HL-60 (cell line): ENCODE data around the gene FGGY.

Source experiments
- DNase-seq, 2 experiments: peaks; one replicate each; pipeline ENCODE4 v3.0.0-alpha.2; 2010 to 2020; ENCODE audit warnings: low read depth in 1 of 2, low spot score in 1 of 2
- H3K27ac ChIP-seq: fragments of 250-450 bp; sonication (Bioruptor Pico); replicated peaks from 2 replicates; pipeline ENCODE4 v1.5.1; 2020; ENCODE audit warnings: mild to moderate bottlenecking, moderate library complexity
- H3K27me3 ChIP-seq: fragments of 250-450 bp; sonication (Bioruptor Pico); 2 replicates; pipeline ENCODE4 v1.5.1; 2021; ENCODE audit warnings: mild to moderate bottlenecking, moderate library complexity; ENCODE audit not compliant: insufficient read depth, poor library complexity, severe bottlenecking
- H3K4me3 ChIP-seq: replicated peaks from 2 replicates; pipeline ENCODE4 v1.5.1; 2011; ENCODE audit warnings: mild to moderate bottlenecking, control low read depth, low read length; ENCODE audit not compliant: insufficient read depth
- CTCF ChIP-seq: IDR thresholded peaks from one replicate; pipeline ENCODE4 v1.5.1; 2011; ENCODE audit warnings: low read length, control low read depth, inconsistent platforms; ENCODE audit not compliant: insufficient read depth
- GABPA ChIP-seq: IDR thresholded peaks from 2 replicates; pipeline ENCODE4 v1.6.1; 2012; ENCODE audit warnings: low read depth
- POLR2AphosphoS5 ChIP-seq: IDR thresholded peaks from 2 replicates; pipeline ENCODE4 v1.6.1; 2012; ENCODE audit warnings: low read depth
- REST ChIP-seq: IDR thresholded peaks from 2 replicates; pipeline ENCODE4 v1.6.1; 2012; ENCODE audit warnings: low read depth; ENCODE audit not compliant: insufficient replicate concordance
- SPI1 ChIP-seq: IDR thresholded peaks from 2 replicates; pipeline ENCODE4 v1.6.1; 2012; ENCODE audit warnings: low read depth, mild to moderate bottlenecking, borderline replicate concordance

The FGGY gene

GRCh38 chr1:59443310-59443709 lies 146.4 kb downstream of the FGGY start:
- Histone ChIP-seq H3K27me3 (no peaks in the 10 kb centered on the region), H3K4me3 (no peak overlapping the region), H3K27ac (no peak overlapping the region)
- TF ChIP-seq REST (no peak), CTCF (no peak), GABPA (no peak), SPI1 (no peak), POLR2AphosphoS5 (no peak)
- no peak for DNase-seq

- TF ChIP-seq POLR2AphosphoS5 (no peak), SPI1 (no peak), REST (no peak)
- Histone ChIP-seq H3K4me3 (no peak overlapping the region), H3K27me3 (no peaks in the 10 kb centered on the region), H3K27ac (no peak overlapping the region)
- no peak for DNase-seq
Observed at GRCh38 chr1:59444520-59444919, 147.6 kb downstream of the FGGY start.

- Histone ChIP-seq H3K4me3 (no peak overlapping the region), H3K27me3 (no peaks in the 10 kb centered on the region), H3K27ac (no peak overlapping the region)
- TF ChIP-seq GABPA (no peak), REST (no peak), CTCF (no peak), POLR2AphosphoS5 (no peak), SPI1 (no peak)
- DNase-seq = peak in 1 of 2 experiments; percentile 41
Observed at GRCh38 chr1:59445040-59445439, 148.1 kb downstream of the FGGY start.

GRCh38 chr1:59446257-59446901 lies 149.5 kb downstream of the FGGY start:
- no peak for DNase-seq
- Histone ChIP-seq H3K27me3 (no peaks in the 10 kb centered on the region), H3K4me3 (no peak overlapping the region), H3K27ac (no peak overlapping the region)
- no peak for TF ChIP-seq CTCF
- TF ChIP-seq GABPA = no peak
- TF ChIP-seq POLR2AphosphoS5 = no peak
- TF ChIP-seq SPI1 = no peak
- no peak for TF ChIP-seq REST
